ENCODE data around the gene PTEN.

Gene PTEN

GRCh38 chr10:87978166-87978565 lies 114.7 kb downstream of the PTEN start:
- no peak overlapping the region for H3K4me2 ChIP-seq (ENCODE audit: low read depth, low read length, poor library complexity, severe bottlenecking)
- peaks cover 22% of the 10 kb centered on the region for H3F3A ChIP-seq (ENCODE audit: insufficient read depth)

GRCh38 chr10:87979847-87980246 lies 116.4 kb downstream of the PTEN start:
- H3K9me3 ChIP-seq (ENCODE audit: insufficient read depth, low read length), result no peaks in the 10 kb centered on the region
- H3K9ac ChIP-seq (ENCODE audit: low read length), result no peak overlapping the region
- H2AFZ ChIP-seq (ENCODE audit: low read depth, low read length, severe bottlenecking), result no peak overlapping the region
- no peak overlapping the region for H3K4me2 ChIP-seq (ENCODE audit: low read depth, low read length, poor library complexity, severe bottlenecking)
- TF ChIP-seq EZH2phosphoT487 (conservative IDR thresholded peaks at IDR 0.05; ENCODE audit: low read length) (no peak), CTCF (IDR thresholded peaks at IDR 0.05; ENCODE audit: insufficient read depth, low read length, poor library complexity, severe bottlenecking) (no peak)
- H3K4me3 ChIP-seq (ENCODE audit: insufficient read depth, low read length, poor library complexity, severe bottlenecking), result no peak overlapping the region
- no peaks in the 10 kb centered on the region for H4K20me1 ChIP-seq (ENCODE audit: low read depth, low read length)
- no peaks in the 10 kb centered on the region for H3K9me2 ChIP-seq (replicated peaks; ENCODE audit: insufficient read depth, low read length)
- H3K79me2 ChIP-seq (ENCODE audit: insufficient read depth, low read length), result no peaks in the 10 kb centered on the region
- H3F3A ChIP-seq (ENCODE audit: insufficient read depth), result peaks cover 6% of the 10 kb centered on the region
- no peak overlapping the region for H3K27ac ChIP-seq (ENCODE audit: low read depth, low read length)
- H3K27me3 ChIP-seq (ENCODE audit: low read length), result no peaks in the 10 kb centered on the region
- H3K36me3 ChIP-seq (ENCODE audit: low read length), result no peaks in the 10 kb centered on the region

More at GRCh38 chr10:87978166-87978565, 114.7 kb downstream of the PTEN start:
- no peak overlapping the region for H3K27ac ChIP-seq (ENCODE audit: low read depth, low read length)
- TF ChIP-seq CTCF (IDR thresholded peaks at IDR 0.05; ENCODE audit: insufficient read depth, low read length, poor library complexity, severe bottlenecking), result no peak
- no peak for TF ChIP-seq EZH2phosphoT487 (conservative IDR thresholded peaks at IDR 0.05; ENCODE audit: low read length)
- no peaks in the 10 kb centered on the region for H3K79me2 ChIP-seq (ENCODE audit: insufficient read depth, low read length)
- H3K27me3 ChIP-seq (ENCODE audit: low read length), result no peaks in the 10 kb centered on the region
- H3K9ac ChIP-seq (ENCODE audit: low read length), result no peak overlapping the region
- no peaks in the 10 kb centered on the region for H3K36me3 ChIP-seq (ENCODE audit: low read length)
- no peak overlapping the region for H3K4me3 ChIP-seq (ENCODE audit: insufficient read depth, low read length, poor library complexity, severe bottlenecking)
- H2AFZ ChIP-seq (ENCODE audit: low read depth, low read length, severe bottlenecking), result no peak overlapping the region
- no peaks in the 10 kb centered on the region for H3K9me2 ChIP-seq (replicated peaks; ENCODE audit: insufficient read depth, low read length)
- no peaks in the 10 kb centered on the region for H4K20me1 ChIP-seq (ENCODE audit: low read depth, low read length)
- no peaks in the 10 kb centered on the region for H3K9me3 ChIP-seq (ENCODE audit: insufficient read depth, low read length)

- TF ChIP-seq EZH2phosphoT487 (conservative IDR thresholded peaks at IDR 0.05; ENCODE audit: low read length), result no peak
- no peak for TF ChIP-seq CTCF (IDR thresholded peaks at IDR 0.05; ENCODE audit: insufficient read depth, low read length, poor library complexity, severe bottlenecking)
- H3K4me2 ChIP-seq (ENCODE audit: low read depth, low read length, poor library complexity, severe bottlenecking), result no peak overlapping the region
- H3K79me2 ChIP-seq (ENCODE audit: insufficient read depth, low read length), result no peaks in the 10 kb centered on the region
- no peak overlapping the region for H3K27ac ChIP-seq (ENCODE audit: low read depth, low read length)
- no peak overlapping the region for H3K4me3 ChIP-seq (ENCODE audit: insufficient read depth, low read length, poor library complexity, severe bottlenecking)
- H3K36me3 ChIP-seq (ENCODE audit: low read length), result no peaks in the 10 kb centered on the region
- H2AFZ ChIP-seq (ENCODE audit: low read depth, low read length, severe bottlenecking), result no peak overlapping the region
- no peaks in the 10 kb centered on the region for H3K9me2 ChIP-seq (replicated peaks; ENCODE audit: insufficient read depth, low read length)
- H3F3A ChIP-seq (ENCODE audit: insufficient read depth), result no peaks in the 10 kb centered on the region
- H3K27me3 ChIP-seq (ENCODE audit: low read length), result no peaks in the 10 kb centered on the region
- no peak overlapping the region for H3K9ac ChIP-seq (ENCODE audit: low read length)
- H4K20me1 ChIP-seq (ENCODE audit: low read depth, low read length), result no peaks in the 10 kb centered on the region
- no peaks in the 10 kb centered on the region for H3K9me3 ChIP-seq (ENCODE audit: insufficient read depth, low read length)
Measured at GRCh38 chr10:87983716-87984115, 120.3 kb downstream of the PTEN start.

Data from SU-DHL-6 (cell line).